H1 (cell line): ENCODE measurements around the gene NSUN7. TPM values are rescaled to one million over a fixed set of nuclear protein-coding genes. Genes with fewer than 3 reads are reported as not detected.

ENCODE experiments used
- CTCF ChIA-PET: fragments of 300-600 bp; sonication (Branson Sonifier 250); formaldehyde crosslinking; loops from one replicate; lab custom pipeline; 2021; ENCODE audit not compliant: partially characterized antibody; lab: Charles Lee
- POLR2A ChIA-PET: fragments of 300-600 bp; sonication (Branson Sonifier 250); formaldehyde crosslinking; loops from one replicate; lab custom pipeline; 2021; ENCODE audit warnings: inconsistent platforms; ENCODE audit not compliant: partially characterized antibody; lab: Charles Lee
- DNase-seq, 2 experiments: peaks; one replicate each; pipeline versions ENCODE4 v3.0.0 to v3.0.0-alpha.2; 2010 to 2022; ENCODE audit warnings: low spot score in 2 of 2, low read depth in 1 of 2, mixed read lengths in 1 of 2
- FAIRE-seq: peaks from 2 replicates; lab custom pipeline; 2011; peaks lifted over from hg19 to GRCh38; lab: Jason Lieb, UNC
- H2AFZ ChIP-seq: 2 replicates; pipeline ENCODE4 v1.8.1; 2012; ENCODE audit warnings: low read length, inconsistent platforms
- H2AK5ac ChIP-seq: 2 replicates; pipeline ENCODE4 v1.6.1; 2013; ENCODE audit warnings: low read depth, low read length
- H2BK120ac ChIP-seq: replicated peaks from 2 replicates; pipeline ENCODE3; 2013; ENCODE audit warnings: low read depth, low read length, inconsistent platforms
- H2BK12ac ChIP-seq: 2 replicates; pipeline ENCODE4 v1.6.1; 2013; ENCODE audit warnings: low read depth, low read length
- H2BK15ac ChIP-seq: 2 replicates; pipeline ENCODE4 v1.6.1; 2013; ENCODE audit warnings: low read length
- H2BK20ac ChIP-seq: 2 replicates; pipeline ENCODE4 v1.6.1; 2013; ENCODE audit warnings: low read length
- H2BK5ac ChIP-seq: 2 replicates; pipeline ENCODE4 v1.6.1; 2013; ENCODE audit warnings: low read depth, low read length
- H3K14ac ChIP-seq: 2 replicates; pipeline ENCODE4 v1.6.1; 2013; ENCODE audit warnings: inconsistent platforms; ENCODE audit not compliant: insufficient read length
- H3K18ac ChIP-seq: 2 replicates; pipeline ENCODE4 v1.6.1; 2013; ENCODE audit warnings: low read length; ENCODE audit errors: extremely low read depth
- H3K23ac ChIP-seq: 2 replicates; pipeline ENCODE4 v1.6.1; 2013; ENCODE audit warnings: inconsistent platforms; ENCODE audit not compliant: insufficient read length
- H3K23me2 ChIP-seq: 2 replicates; pipeline ENCODE4 v1.6.1; 2013; ENCODE audit warnings: low read depth, low read length
- H3K27ac ChIP-seq: 2 replicates; pipeline ENCODE4 v1.6.1; 2011; ENCODE audit warnings: low read depth, low read length, inconsistent platforms
- H3K27me3 ChIP-seq, 4 experiments: replicated peaks in 1 of 4; 1 replicate in 1 of 4; 2 replicates in 3 of 4; pipeline versions ENCODE4 v1.6.1 to v1.8.1; 2011 to 2013; ENCODE audit warnings: low read length in 3 of 4, mild to moderate bottlenecking in 3 of 4, inconsistent platforms in 2 of 4, mixed read lengths in 2 of 4, moderate library complexity in 1 of 4; ENCODE audit not compliant: control insufficient read depth in 3 of 4, insufficient read depth in 3 of 4; ENCODE audit errors: extremely low read depth in 1 of 4
- H3K36me3 ChIP-seq, 4 experiments: 2 replicates each; pipeline versions ENCODE4 v1.6.1 to v1.8.1; 2011 to 2013; ENCODE audit warnings: mild to moderate bottlenecking in 4 of 4, low read length in 3 of 4, moderate library complexity in 2 of 4, control low read depth in 1 of 4, inconsistent platforms in 1 of 4; ENCODE audit not compliant: insufficient read depth in 4 of 4, control insufficient read depth in 2 of 4
- H3K4ac ChIP-seq: replicated peaks from 2 replicates; pipeline ENCODE3; 2013; ENCODE audit warnings: low read length, low read depth, mixed read lengths, inconsistent platforms; ENCODE audit not compliant: insufficient read length
- H3K4me1 ChIP-seq, 4 experiments: replicated peaks in 1 of 4; 1 replicate in 1 of 4; 2 replicates in 3 of 4; pipeline versions ENCODE4 v1.6.1 to v1.8.1; 2011 to 2013; ENCODE audit warnings: low read length in 3 of 4, inconsistent platforms in 2 of 4, mixed read lengths in 1 of 4; ENCODE audit not compliant: insufficient read depth in 4 of 4, control insufficient read depth in 3 of 4
- H3K4me2 ChIP-seq, 2 experiments: 2 replicates each; pipeline versions ENCODE4 v1.6.1 to v1.8.1; 2011 to 2013; ENCODE audit warnings: low read depth in 2 of 2, low read length in 2 of 2, control low read depth in 1 of 2, inconsistent platforms in 1 of 2, mild to moderate bottlenecking in 1 of 2; ENCODE audit not compliant: insufficient read depth in 1 of 2
- H3K4me3 ChIP-seq, 4 experiments: fragments of 200-600, 300-600 bp in 1 of 4; sonication (generic), shearing (Covaris generic), sonication (Bioruptor Twin) in 1 of 4; 2 replicates each; pipeline versions ENCODE4 v1.5.1 to v1.8.1; 2011 to 2016; ENCODE audit warnings: low read length in 4 of 4, low read depth in 3 of 4, control low read depth in 2 of 4, inconsistent platforms in 2 of 4, mild to moderate bottlenecking in 2 of 4, mixed read lengths in 1 of 4, moderate library complexity in 1 of 4; ENCODE audit not compliant: insufficient read depth in 2 of 4; ENCODE audit errors: extremely low read depth in 1 of 4
- H3K56ac ChIP-seq: replicated peaks from 2 replicates; pipeline ENCODE3; 2013; ENCODE audit warnings: low read depth, mild to moderate bottlenecking, mixed read lengths, low read length, inconsistent platforms; ENCODE audit not compliant: insufficient read length
- H3K79me1 ChIP-seq: 2 replicates; pipeline ENCODE4 v1.6.1; 2013; ENCODE audit warnings: low read depth, low read length, control low read depth
- H3K79me2 ChIP-seq, 2 experiments: 2 replicates each; pipeline versions ENCODE4 v1.6.1 to v1.8.1; 2012 to 2013; ENCODE audit warnings: low read length in 2 of 2, mild to moderate bottlenecking in 2 of 2, inconsistent platforms in 1 of 2; ENCODE audit not compliant: insufficient read depth in 2 of 2, control insufficient read depth in 1 of 2
- H3K9ac ChIP-seq, 4 experiments: replicated peaks in 1 of 4; 1 replicate in 1 of 4; 2 replicates in 3 of 4; pipeline versions ENCODE4 v1.6.1 to v1.8.1; 2011 to 2013; ENCODE audit warnings: low read depth in 3 of 4, low read length in 3 of 4, control low read depth in 2 of 4, mild to moderate bottlenecking in 2 of 4, moderate library complexity in 2 of 4, inconsistent platforms in 1 of 4; ENCODE audit errors: extremely low read depth in 1 of 4
- H3K9me3 ChIP-seq, 2 experiments: 2 replicates each; pipeline versions ENCODE4 v1.6.1 to v1.8.1; 2012 to 2013; ENCODE audit warnings: mild to moderate bottlenecking in 2 of 2, moderate library complexity in 2 of 2, control low read depth in 1 of 2, inconsistent platforms in 1 of 2, low read depth in 1 of 2, low read length in 1 of 2, mixed read lengths in 1 of 2; ENCODE audit not compliant: insufficient read depth in 2 of 2
- H4K20me1 ChIP-seq, 2 experiments: replicated peaks in 1 of 2; 2 replicates each; pipeline versions ENCODE3 to v1.8.1; 2011 to 2013; ENCODE audit warnings: inconsistent platforms in 2 of 2, low read length in 2 of 2, mild to moderate bottlenecking in 1 of 2; ENCODE audit not compliant: insufficient read depth in 2 of 2, control insufficient read depth in 1 of 2
- H4K5ac ChIP-seq: 2 replicates; pipeline ENCODE4 v1.6.1; 2013; ENCODE audit warnings: low read length, low read depth, mixed read lengths, inconsistent platforms; ENCODE audit not compliant: insufficient read length
- H4K8ac ChIP-seq: 2 replicates; pipeline ENCODE4 v1.8.0; 2013; ENCODE audit warnings: mild to moderate bottlenecking, moderate library complexity, low read length, inconsistent platforms; ENCODE audit not compliant: insufficient read depth; ENCODE audit errors: extremely low read depth
- H4K91ac ChIP-seq: replicated peaks from 2 replicates; pipeline ENCODE3; 2013; ENCODE audit warnings: low read length, mixed read lengths, inconsistent platforms; ENCODE audit not compliant: insufficient read length
- SRF ChIP-seq: IDR thresholded peaks from 2 replicates; pipeline ENCODE4 v1.6.1; 2011; ENCODE audit warnings: mild to moderate bottlenecking, low read depth, low read length, moderate library complexity
- SUZ12 ChIP-seq: fragments of 200-600 bp; sonication (generic); IDR thresholded peaks from 2 replicates; pipeline ENCODE4 v1.6.1; 2012; ENCODE audit warnings: mild to moderate bottlenecking, inconsistent platforms, low read length, moderate library complexity, mixed read lengths
- TBP ChIP-seq: IDR thresholded peaks from 2 replicates; pipeline ENCODE4 v1.6.1; 2011; ENCODE audit warnings: low read depth, low read length, improper control_type of control experiment
- TEAD4 ChIP-seq: IDR thresholded peaks from 2 replicates; pipeline ENCODE4 v1.6.1; 2012; ENCODE audit warnings: low read depth, low read length, inconsistent platforms, mixed read lengths
- WGBS, 2 experiments: shearing (Covaris generic) in 1 of 2; methylation state at CpG; one replicate each; pipeline versions ENCODE4 v1.1.6 to v1.1.7; 2013 to 2015; ENCODE audit warnings: low lambda C conversion rate in 2 of 2, mixed read lengths in 2 of 2, inconsistent platforms in 1 of 2, low coverage in 1 of 2, missing lambda C conversion rate in 1 of 2; ENCODE audit not compliant: insufficient replicate concordance in 2 of 2, insufficient coverage in 1 of 2, insufficient read length in 1 of 2; ENCODE audit errors: extremely low coverage in 1 of 2, missing lambda C conversion rate in 1 of 2; 5-methylcytosine and 5-hydroxymethylcytosine counted together
- polyA plus RNA-seq, 7 experiments: library from polyadenylated mRNA; depleted of rRNA in 3 of 7; stranded (reverse) in 5 of 7; unstranded in 2 of 7; fragments of >200 nt in 5 of 7; fragments of 200-250 nt in 2 of 7; gene quantifications; 1 replicate in 5 of 7; 2 replicates in 1 of 7; 4 replicates in 1 of 7; pipeline versions ENCODE4 v1.2.1 to v1.2.3, GENCODE V29; 2011 to 2013; ENCODE audit warnings: missing spikeins in 2 of 7, mixed read lengths in 2 of 7
- total RNA-seq: library from RNA; stranded (reverse); fragmentation: NEBNext Ultra II Directional; extraction: Animal tissue kit (Norgen Biotek cat#: 25700); gene quantifications from 2 replicates; pipeline ENCODE4 v1.2.1, GENCODE V29; 2021

Gene NSUN7
- total and polyA plus RNA-seq, 2 of the 8 experiments (the other 6 are each of a cell fraction or from before 2014, with no cell fraction given): 8.8 to 24.4 TPM

GRCh38 chr4:40704073-40704472 is 45.7 kb upstream of the NSUN7 start:
- H3K9me3 ChIP-seq: no peaks in the 10 kb centered on the region
- TF ChIP-seq SRF (no peak), TBP (no peak), TEAD4 (peak; percentile 31; the same call in 1 of the 2 replicates), SUZ12 (no peak)
- TF ChIP-seq, all 59 proteins: peak for 1
- no peaks in the 10 kb centered on the region for H3K36me3 ChIP-seq
- H3K9ac ChIP-seq: no peak overlapping the region
- H2AFZ ChIP-seq: no peak overlapping the region
- H3K23ac ChIP-seq: no peak overlapping the region
- no peak overlapping the region for H3K4me2 ChIP-seq
- no peak overlapping the region for H2BK120ac ChIP-seq
- ChIA-PET CTCF (interaction anchor here (0.9 kb wide), 1 partner anchor 16 kb away, joined by 3 read pairs; no protein-coding TSS in a partner anchor), POLR2A (interaction anchor here (1.2 to 1.4 kb wide), 2 partner anchors 8 to 10 kb away, joined by 3 read pairs; no protein-coding TSS in a partner anchor)
- no peak overlapping the region for H2BK20ac ChIP-seq
- no peaks in the 10 kb centered on the region for H3K23me2 ChIP-seq
- 91% methylated on average over 5 of the region's 5 CpGs; no CpG with 5 or more reads in 1 of the 2 experiments for WGBS, 2 experiments
- H3K79me1 ChIP-seq: no peaks in the 10 kb centered on the region
- peaks cover 0 to 3% (median 2%) of the 10 kb centered on the region in 4 experiments; a peak in 4 of 7 replicates for H3K4me1 ChIP-seq
- no peak overlapping the region for H4K5ac ChIP-seq
- H3K27ac ChIP-seq: no peak overlapping the region
- H2BK12ac ChIP-seq: no peak overlapping the region
- no peak overlapping the region; the same call in 1 of the 2 replicates for H3K18ac ChIP-seq
- H2BK5ac ChIP-seq: no peak overlapping the region
- no peaks in the 10 kb centered on the region for H4K20me1 ChIP-seq
- H3K14ac ChIP-seq: no peak overlapping the region
- H2AK5ac ChIP-seq: no peak overlapping the region
- FAIRE-seq (no peak), DNase-seq (no peak)
- H3K79me2 ChIP-seq: no peaks in the 10 kb centered on the region
- H3K4me3 ChIP-seq: no peak overlapping the region
- H3K56ac ChIP-seq: no peak overlapping the region
- no peak overlapping the region for H4K8ac ChIP-seq
- H3K27me3 ChIP-seq: no peaks in the 10 kb centered on the region
- H3K4ac ChIP-seq: no peak overlapping the region
- 0 out of 2 replicates have a peak overlapping the region, but pooled peaks have one; percentile 29 for H2BK15ac ChIP-seq
- H4K91ac ChIP-seq: no peak overlapping the region
